Head of caudate nucleus (tissue), 42 donors: Measurements from ENCODE around the gene ALKBH5.
A peak's percentile ranks its signal among the peaks of the same experiment; 100 is the strongest.

Experiments
- DNase-seq, 42 donors: peaks; one replicate each; pipeline versions ENCODE4 v3.0.0 to v3.0.0-alpha.2; 2020 to 2021; ENCODE audit warnings: mixed read lengths in 7 of 42
- intact Hi-C: fragments of 100-400 bp; cut with DNase I; formaldehyde crosslinking; loops from one replicate; pipeline ENCODE4 v1.15.0; 2022

The ALKBH5 gene

GRCh38 chr17:18181358-18181757 lies 2.3 kb upstream of the ALKBH5 start:
- intact Hi-C loops = loop anchor here (10.0 kb wide), 1 partner anchor 133 kb away; the partner anchor contains the start of genes SMCR8 and TOP3A
- no peak for DNase-seq

GRCh38 chr17:18182110-18182977 lies 1.3 kb upstream of the ALKBH5 start:
- intact Hi-C loops = loop anchor here (10.0 kb wide), 1 partner anchor 132 kb away; the partner anchor contains the start of genes SMCR8 and TOP3A

DNA sequence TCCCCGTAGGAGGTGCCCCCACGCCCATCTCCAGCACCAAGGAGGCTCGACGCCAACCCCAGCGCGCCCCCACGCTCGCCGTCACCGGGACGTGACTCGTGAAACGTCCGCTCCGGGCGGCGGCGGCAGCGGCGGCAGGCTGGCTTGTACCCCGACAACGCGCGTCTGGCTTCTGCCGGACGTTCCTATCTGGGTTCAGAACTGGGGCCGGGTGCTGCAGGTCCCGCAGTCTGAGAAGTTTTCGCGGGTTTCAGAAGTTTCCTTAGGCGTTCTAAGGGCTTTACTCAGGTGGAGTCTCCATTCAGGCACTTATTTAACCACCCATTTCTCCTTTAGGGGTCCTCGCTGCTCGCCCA lies 672 bp upstream of the ALKBH5 start:
- DNase-seq = peak in 41 of 42 donors; percentile 73 to 93 (median 84)
- intact Hi-C loops = loop anchor here (10.0 kb wide), 1 partner anchor 132 kb away; the partner anchor contains the start of genes SMCR8 and TOP3A

More at GRCh38 chr17:18182110-18182977, 1.3 kb upstream of the ALKBH5 start:
- peak in 1 of 42 donors; percentile 42 for DNase-seq

GRCh38 chr17:18184143-18185031 lies 759 bp downstream of the ALKBH5 start:
- intact Hi-C loops = loop anchor here (5.0 to 10.0 kb wide), 2 partner anchors 38 to 130 kb away; partner anchors contain the start of genes SMCR8 and TOP3A
- peak; percentile 27 to 80 (median 63) for DNase-seq

DNA sequence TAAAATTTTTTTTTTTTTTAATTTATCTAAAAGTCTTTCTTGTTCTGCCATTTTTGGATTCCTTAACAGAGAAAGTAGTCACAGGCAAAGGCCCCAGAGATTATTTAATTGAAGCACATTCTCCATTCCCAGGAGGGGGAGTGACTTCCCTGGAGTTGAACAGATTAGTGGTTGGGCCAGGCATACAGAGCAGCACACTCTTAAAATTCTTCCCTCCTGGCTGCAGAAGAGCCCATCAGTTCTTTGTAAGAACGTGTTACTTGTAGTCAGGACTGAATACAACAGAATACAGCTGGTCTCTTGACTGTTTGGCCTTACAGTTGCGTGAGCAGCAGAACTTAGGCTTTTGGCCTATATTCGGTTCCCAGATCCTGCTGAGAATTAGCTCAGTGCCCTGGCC lies 1.8 kb downstream of the ALKBH5 start:
- intact Hi-C loops = loop anchor here (5.0 to 10.0 kb wide), 2 partner anchors 37 to 129 kb away; partner anchors contain the start of genes SMCR8 and TOP3A
- DNase-seq = peak in 2 of 42 donors; percentile 11 to 48

- DNase-seq = no peak
- intact Hi-C loops = loop anchor here (5.0 to 10.0 kb wide), 2 partner anchors 36 to 129 kb away; partner anchors contain the start of genes SMCR8 and TOP3A
Measured at GRCh38 chr17:18185832-18186626, 2.4 kb downstream of the ALKBH5 start.

DNA sequence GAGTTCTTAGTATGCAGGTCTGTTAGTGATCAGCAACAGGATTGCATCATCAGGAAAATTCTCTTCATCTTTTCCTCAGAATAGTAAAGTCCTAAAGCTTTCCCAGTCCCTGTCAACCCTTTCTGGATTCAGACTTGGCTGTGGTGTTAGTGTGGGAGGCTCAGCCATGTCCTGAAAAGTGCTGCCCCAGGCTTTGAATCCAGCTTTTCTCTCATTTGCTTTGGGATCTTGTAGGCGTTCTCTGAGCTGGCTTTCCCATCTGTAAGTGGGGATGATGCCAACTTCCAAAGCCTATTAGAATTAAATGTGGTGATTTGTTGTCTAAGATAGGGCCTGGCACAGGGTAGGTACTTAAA lies 3.0 kb downstream of the ALKBH5 start:
- peak in 6 of 42 donors; percentile 14 to 57 (median 33) for DNase-seq
- intact Hi-C loops = loop anchor here (5.0 to 10.0 kb wide), 2 partner anchors 36 to 128 kb away; partner anchors contain the start of genes SMCR8 and TOP3A

GRCh38 chr17:18187226-18187625 lies 3.6 kb downstream of the ALKBH5 start:
- intact Hi-C loops = loop anchor here (5.0 to 10.0 kb wide), 2 partner anchors 35 to 128 kb away; partner anchors contain the start of genes SMCR8 and TOP3A

GRCh38 chr17:18187821-18188761 lies 4.5 kb downstream of the ALKBH5 start:
- DNase-seq = peak in 7 of 42 donors; percentile 18 to 74 (median 34)
- intact Hi-C loops = loop anchor here (5.0 to 10.0 kb wide), 2 partner anchors 34 to 127 kb away; partner anchors contain the start of genes SMCR8 and TOP3A

More at GRCh38 chr17:18187226-18187625, 3.6 kb downstream of the ALKBH5 start:
- DNase-seq = peak in 13 of 42 donors; percentile 17 to 66 (median 39)

- intact Hi-C loops = no loop called here
Measured at GRCh38 chr17:18190628-18191235, 7.1 kb downstream of the ALKBH5 start.

DNA sequence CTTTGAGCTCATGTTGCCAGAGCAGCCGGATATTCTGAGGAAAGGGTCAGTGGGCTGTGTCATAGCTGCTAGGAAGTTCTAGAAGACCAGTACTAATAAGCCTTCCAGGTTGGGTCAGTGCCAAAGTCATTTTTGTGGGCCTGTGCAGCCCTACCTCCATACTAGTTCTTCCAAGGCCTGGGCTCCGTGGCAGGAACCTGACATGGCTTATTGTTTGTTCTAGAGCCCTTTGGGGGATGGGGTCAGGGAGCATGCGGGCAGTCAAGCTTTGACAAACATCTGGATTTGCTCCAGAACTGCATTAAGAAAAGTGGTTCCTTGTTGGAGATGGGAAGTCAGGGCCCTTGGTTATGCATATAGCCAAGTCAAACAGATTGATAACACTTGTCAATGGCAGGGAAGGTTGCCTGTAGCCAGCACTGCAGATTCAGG lies 7.6 kb downstream of the ALKBH5 start:
- DNase-seq = peak in 1 of 42 donors; percentile 44
- intact Hi-C loops = no loop called here

More at GRCh38 chr17:18190628-18191235, 7.1 kb downstream of the ALKBH5 start:
- DNase-seq = no peak

DNA sequence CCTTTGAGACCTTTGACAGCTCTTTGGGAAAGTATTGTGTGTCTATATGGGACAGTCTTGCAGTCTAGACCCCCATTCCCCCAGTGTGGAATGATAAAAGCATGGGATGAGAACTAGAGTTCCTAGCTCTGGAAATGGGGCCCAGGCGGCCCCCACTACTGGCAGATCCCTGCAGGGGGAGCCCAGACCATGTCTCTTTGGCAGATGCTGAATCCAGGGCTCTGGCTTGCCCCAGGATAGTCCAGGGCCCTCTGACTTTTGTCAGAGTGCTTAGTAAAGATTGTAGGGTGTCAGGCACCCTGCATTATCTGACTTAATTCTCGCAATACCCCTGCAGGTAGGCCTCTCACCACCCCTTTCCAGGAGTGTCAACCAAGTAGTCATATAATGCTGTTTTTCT lies 8.3 kb downstream of the ALKBH5 start:
- peak in 10 of 42 donors; percentile 19 to 42 (median 27) for DNase-seq
- intact Hi-C loops = no loop called here

DNA sequence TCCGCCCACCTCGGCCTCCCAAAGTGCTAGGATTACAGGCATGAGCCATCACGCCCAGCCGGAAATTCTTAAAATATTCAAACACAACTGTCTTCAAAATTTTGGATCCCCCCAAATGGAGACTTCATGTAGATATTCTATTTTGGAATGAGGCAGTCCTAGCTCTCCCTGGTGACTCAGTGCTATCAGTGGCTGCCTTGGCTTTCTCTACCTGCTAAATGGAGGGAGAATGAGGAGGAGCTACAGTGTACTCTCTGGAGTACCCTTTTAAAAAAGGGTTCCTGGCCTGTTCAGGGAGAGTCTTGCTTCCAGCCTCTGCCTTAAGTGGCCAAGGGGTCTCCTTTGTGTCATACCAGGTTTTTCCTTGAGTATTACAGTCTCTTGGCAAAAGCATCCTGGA lies 10.8 kb downstream of the ALKBH5 start:
- intact Hi-C loops = no loop called here
- DNase-seq = peak in 4 of 42 donors; percentile 14 to 47 (median 34)

DNA sequence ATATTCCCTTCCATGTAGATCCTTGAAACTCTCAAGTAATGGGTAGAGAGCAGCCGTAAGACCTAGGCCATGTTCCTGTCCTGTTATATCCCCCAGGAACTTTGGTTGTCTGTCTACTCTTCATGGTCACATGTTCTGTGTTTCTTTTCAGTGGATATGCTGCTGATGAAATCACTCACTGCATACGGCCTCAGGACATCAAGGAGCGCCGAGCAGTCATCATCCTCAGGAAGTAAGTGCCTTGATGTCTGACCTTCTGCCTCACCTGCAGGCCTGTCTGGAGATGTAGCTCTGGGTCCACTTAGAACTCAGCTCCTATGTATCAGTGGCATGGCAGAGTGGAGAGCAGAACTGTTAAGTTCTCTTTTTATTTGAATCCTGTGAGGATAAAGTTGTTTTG lies 11.2 kb downstream of the ALKBH5 start:
- DNase-seq = no peak
- intact Hi-C loops = no loop called here

GRCh38 chr17:18195246-18195645 lies 11.6 kb downstream of the ALKBH5 start:
- intact Hi-C loops = no loop called here
- DNase-seq = peak in 13 of 42 donors; percentile 11 to 82 (median 46)

GRCh38 chr17:18197535-18198194 lies 14.0 kb downstream of the ALKBH5 start:
- DNase-seq = no peak
- intact Hi-C loops = no loop called here
